Uterus (tissue), 2 donors: ENCODE data around the gene CXCR5.

Experiments used
- CTCF ChIP-seq, 4 experiments: fragments of 200-600 bp in 2 of 4; fragments of 450-650 bp in 2 of 4; sonication (generic) in 2 of 4; IDR thresholded peaks; one replicate each; pipeline ENCODE4 v1.5.1; 2016 to 2019; ENCODE audit warnings: antibody characterized with exemption in 4 of 4, mild to moderate bottlenecking in 2 of 4, moderate library complexity in 1 of 4
- POLR2A ChIP-seq, 2 donors: fragments of 450-650 bp; IDR thresholded peaks; one replicate each; pipeline ENCODE4 v1.6.1; 2016; ENCODE audit warnings: antibody characterized with exemption in 2 of 2, mild to moderate bottlenecking in 1 of 2, moderate library complexity in 1 of 2

- TF ChIP-seq CTCF (IDR thresholded peaks at IDR 0.05) (no peak), POLR2A (IDR thresholded peaks at IDR 0.05) (no peak)
Measured at GRCh38 chr11:118893662-118894061, 10.0 kb downstream of the CXCR5 start.
